Right lobe of liver (tissue), 6 donors: ENCODE measurements around the gene DIS3L2. TPM values are rescaled to one million over a fixed set of nuclear protein-coding genes. Genes with fewer than 3 reads are reported as not detected.
A peak's percentile ranks its signal among the peaks of the same experiment; 100 is the strongest.

ENCODE experiments used
- ATAC-seq, 4 donors: fragments of 200-7000 bp; cut with Tn5 transposase; one replicate each; pipeline ENCODE4 v1.9.1; 2020; ENCODE audit warnings: mild to moderate bottlenecking in 4 of 4, moderate library complexity in 4 of 4
- DNase-seq, 3 donors: peaks; one replicate each; pipeline ENCODE4 v3.0.0-alpha.2; 2020
- H3K27ac ChIP-seq, 3 donors: fragments of 200-600 bp; one replicate each; pipeline ENCODE4 v1.8.0; 2022
- H3K27me3 ChIP-seq, 2 donors: fragments of 200-600 bp; one replicate each; pipeline ENCODE4 v1.8.0; 2022
- H3K36me3 ChIP-seq, 4 donors: fragments of 200-600 bp; sonication (generic) in 1 of 4; one replicate each; pipeline versions ENCODE4 v1.5.1 to v1.8.0; 2017 to 2022; ENCODE audit warnings: control low read depth in 1 of 4
- H3K4me1 ChIP-seq, 4 donors: fragments of 200-600 bp; sonication (generic) in 1 of 4; one replicate each; pipeline versions ENCODE4 v1.5.1 to v1.8.0; 2017 to 2022; ENCODE audit warnings: control low read depth in 1 of 4
- H3K4me3 ChIP-seq, 3 donors: fragments of 200-600 bp; one replicate each; pipeline ENCODE4 v1.8.0; 2022
- H3K9me3 ChIP-seq, 4 donors: fragments of 200-600 bp; sonication (generic) in 1 of 4; one replicate each; pipeline versions ENCODE4 v1.5.1 to v1.8.0; 2017 to 2022; ENCODE audit warnings: control low read depth in 1 of 4
- CTCF ChIP-seq, 4 donors: fragments of 200-600 bp in 3 of 4; fragments of 450-650 bp in 1 of 4; IDR thresholded peaks; one replicate each; pipeline versions ENCODE4 v1.5.1 to v1.8.0; 2016 to 2022; ENCODE audit warnings: antibody characterized with exemption in 4 of 4, mild to moderate bottlenecking in 2 of 4
- POLR2A ChIP-seq: fragments of 450-650 bp; IDR thresholded peaks from one replicate; pipeline ENCODE4 v1.6.1; 2017; ENCODE audit warnings: antibody characterized with exemption, mild to moderate bottlenecking
- WGBS: methylation state at CpG from one replicate; pipeline ENCODE4 v1.1.6; 2018; ENCODE audit warnings: low coverage, low lambda C conversion rate; ENCODE audit not compliant: insufficient coverage; ENCODE audit errors: missing lambda C conversion rate; 5-methylcytosine and 5-hydroxymethylcytosine counted together
- intact Hi-C, 2 donors: fragments of 100-400 bp; cut with DNase I; formaldehyde crosslinking; loops; one replicate each; pipeline versions ENCODE4 v1.11.2 to v1.14.1; 2022
- total RNA-seq, 6 experiments: library from RNA; depleted of rRNA in 2 of 6; stranded (reverse); fragments of >200 nt in 2 of 6; fragmentation: NEBNext Ultra II Directional in 3 of 6; extraction: Animal tissue kit (Norgen Biotek cat#: 25700) in 3 of 6; gene quantifications; one replicate each; pipeline versions ENCODE4 v1.1.0 to v1.2.4, GENCODE V29; 2016 to 2023
- donor health status: DM: no; HTN: yes; CAD: no.
- donor health status: DM: no; HTN: no; CAD: no.
- donor health status: DM: no; HTN: no; CAD: no.
- donor health status: DM: no; HTN: yes; CAD: no.
- donor health status: DM: no; HTN: yes; CAD: no.

The DIS3L2 gene
- total RNA-seq, 6 experiments from 2014 or later: 8.1 to 22.3 (median 16.7) TPM

- DNase-seq (no peak), ATAC-seq (peak in 1 of 4 donors; percentile 23)
- H3K27me3 ChIP-seq: no peaks in the 10 kb centered on the region
- peaks cover 0 to 4% (median 0%) of the 10 kb centered on the region in 4 donors for H3K4me1 ChIP-seq
- TF ChIP-seq CTCF (IDR thresholded peaks at IDR 0.05) (no peak), POLR2A (no peak)
- H3K9me3 ChIP-seq: no peaks in the 10 kb centered on the region
- H3K36me3 ChIP-seq: no peaks in the 10 kb centered on the region
- intact Hi-C loops: no loop called here
- WGBS: 95% methylated on average over 6 of the region's 7 CpGs
- H3K27ac ChIP-seq: no peak overlapping the region
- H3K4me3 ChIP-seq: no peak overlapping the region
These were observed 345.3 kb downstream of the DIS3L2 start for GRCh38 chr2:232306741-232307305.

- Histone ChIP-seq H3K4me3 (no peak overlapping the region), H3K9me3 (peaks cover 0 to 4% (median 0%) of the 10 kb centered on the region in 4 donors), H3K27me3 (no peaks in the 10 kb centered on the region), H3K27ac (no peak overlapping the region), H3K36me3 (no peaks in the 10 kb centered on the region), H3K4me1 (peaks cover 0 to 4% (median 0%) of the 10 kb centered on the region in 4 donors)
- ATAC-seq (peak in 2 of 4 donors; percentile 57 to 71), DNase-seq (no peak)
- 80% methylated on average over 1 of the region's 3 CpGs for WGBS
- intact Hi-C loops: no loop called here
- no peak for TF ChIP-seq CTCF (IDR thresholded peaks at IDR 0.05)
These were observed 346.3 kb downstream of the DIS3L2 start for GRCh38 chr2:232307854-232308253.

- TF ChIP-seq POLR2A (no peak), CTCF (IDR thresholded peaks at IDR 0.05) (no peak)
- 96% methylated on average over 3 of the region's 3 CpGs for WGBS
- DNase-seq (no peak), ATAC-seq (no peak)
- no peak overlapping the region for H3K27ac ChIP-seq
- peaks cover 0 to 4% (median 0%) of the 10 kb centered on the region in 4 donors for H3K4me1 ChIP-seq
- H3K36me3 ChIP-seq: no peaks in the 10 kb centered on the region
- H3K9me3 ChIP-seq: peaks cover 0 to 7% (median 0%) of the 10 kb centered on the region in 4 donors
- intact Hi-C loops: no loop called here
- no peaks in the 10 kb centered on the region for H3K27me3 ChIP-seq
- no peak overlapping the region for H3K4me3 ChIP-seq
These were observed 347.5 kb downstream of the DIS3L2 start for GRCh38 chr2:232308986-232309385.

- Histone ChIP-seq H3K36me3 (no peaks in the 10 kb centered on the region), H3K27me3 (no peaks in the 10 kb centered on the region), H3K4me1 (peaks cover 0 to 4% (median 0%) of the 10 kb centered on the region in 4 donors), H3K9me3 (peaks cover 0 to 7% (median 0%) of the 10 kb centered on the region in 4 donors), H3K4me3 (no peak overlapping the region), H3K27ac (no peak overlapping the region)
- DNase-seq (no peak), ATAC-seq (no peak)
- intact Hi-C loops: no loop called here
- TF ChIP-seq CTCF (IDR thresholded peaks at IDR 0.05) (no peak), POLR2A (no peak)
- no CpG with 5 or more reads among the region's 4 CpGs for WGBS
These were observed 348.1 kb downstream of the DIS3L2 start for GRCh38 chr2:232309592-232309991.
